Endodermal cell (in vitro differentiated cells): ENCODE data around the gene PDYN. TPM values are rescaled to one million over a fixed set of nuclear protein-coding genes. Genes with fewer than 3 reads are reported as not detected.

ENCODE experiments used
- DNase-seq: peaks from one replicate; pipeline ENCODE4 v3.0.0-alpha.2; 2017
- H3K27ac ChIP-seq: 2 replicates; pipeline ENCODE4 v1.5.1; 2013; ENCODE audit warnings: mild to moderate bottlenecking, low read depth, low read length, moderate library complexity
- H3K27me3 ChIP-seq: 2 replicates; pipeline ENCODE4 v1.6.1; 2013; ENCODE audit warnings: mild to moderate bottlenecking, low read length, moderate library complexity; ENCODE audit not compliant: insufficient read depth, control insufficient read depth, poor library complexity, severe bottlenecking
- H3K36me3 ChIP-seq: 2 replicates; pipeline ENCODE4 v1.7.0; 2013; ENCODE audit warnings: mild to moderate bottlenecking, low read length, moderate library complexity; ENCODE audit not compliant: control insufficient read depth, insufficient read depth
- H3K4me1 ChIP-seq: one replicate; pipeline ENCODE4 v1.7.0; 2013; ENCODE audit warnings: low read length; ENCODE audit not compliant: control insufficient read depth, insufficient read depth
- H3K4me3 ChIP-seq: 2 replicates; pipeline ENCODE4 v1.5.1; 2013; ENCODE audit warnings: mild to moderate bottlenecking, low read length, moderate library complexity
- H3K9ac ChIP-seq: 2 replicates; pipeline ENCODE4 v1.6.1; 2013; ENCODE audit warnings: mild to moderate bottlenecking, low read length, moderate library complexity; ENCODE audit not compliant: poor library complexity, severe bottlenecking; ENCODE audit errors: extremely low read depth
- H3K9me3 ChIP-seq: 2 replicates; pipeline ENCODE4 v1.6.1; 2013; ENCODE audit warnings: mild to moderate bottlenecking, low read length, moderate library complexity; ENCODE audit not compliant: control insufficient read depth
- H3K27ac Mint-ChIP-seq: 2 replicates; pipeline ENCODE4 v1.8.0; 2020; ENCODE audit warnings: mixed read lengths
- H3K27me3 Mint-ChIP-seq: 2 replicates; pipeline ENCODE4 v1.8.0; 2021; ENCODE audit warnings: mild to moderate bottlenecking, mixed read lengths; ENCODE audit not compliant: insufficient read depth
- H3K36me3 Mint-ChIP-seq: 2 replicates; pipeline ENCODE4 v1.8.0; 2020; ENCODE audit warnings: low read depth, mixed read lengths
- H3K4me1 Mint-ChIP-seq: 2 replicates; pipeline ENCODE4 v1.8.0; 2020; ENCODE audit warnings: mixed read lengths
- H3K4me3 Mint-ChIP-seq: 2 replicates; pipeline ENCODE4 v1.8.0; 2020; ENCODE audit warnings: mild to moderate bottlenecking, moderate library complexity, mixed read lengths
- H3K9me3 Mint-ChIP-seq: 2 replicates; pipeline ENCODE4 v1.8.0; 2020; ENCODE audit warnings: mild to moderate bottlenecking, mixed read lengths
- CTCF ChIP-seq: fragments of 200-600 bp; sonication (generic); conservative IDR thresholded peaks from 2 replicates; pipeline ENCODE4 v1.5.0; 2021; ENCODE audit warnings: antibody characterized with exemption, mild to moderate bottlenecking
- WGBS, 2 experiments: methylation state at CpG; one replicate each; pipeline versions ENCODE4 v1.1.5 to v1.1.7; 2013; ENCODE audit warnings: missing lambda C conversion rate in 2 of 2, mixed read lengths in 1 of 2; ENCODE audit not compliant: insufficient coverage in 1 of 2, insufficient read length in 1 of 2; 5-methylcytosine and 5-hydroxymethylcytosine counted together
- total RNA-seq, 2 donors: library from RNA; stranded (reverse); fragmentation: NEBNext Ultra II Directional in 1 of 2; extraction: Animal tissue kit (Norgen Biotek cat#: 25700) in 1 of 2; gene quantifications; 2 replicates in 1 of 2; 3 replicates in 1 of 2; pipeline ENCODE4 v1.2.1, GENCODE V29; 2021

PDYN gene
- total RNA-seq, 2 donors from 2014 or later, result 0.51 to 0.71 TPM

- peaks cover 31% of the 10 kb centered on the region for H3K27me3 Mint-ChIP-seq
- Histone ChIP-seq H3K36me3 (no peaks in the 10 kb centered on the region), H3K27ac (no peak overlapping the region), H3K9ac (no peak overlapping the region), H3K9me3 (no peaks in the 10 kb centered on the region), H3K4me1 (peaks cover 11% of the 10 kb centered on the region), H3K4me3 (no peak overlapping the region), H3K27me3 (peaks cover 16% of the 10 kb centered on the region)
- WGBS, 2 experiments, result 64 to 82% methylated on average over 5 to 7 of the region's 7 CpGs
- H3K36me3 Mint-ChIP-seq, result no peaks in the 10 kb centered on the region
- no peak overlapping the region for H3K27ac Mint-ChIP-seq
- peak; percentile 81 for DNase-seq
- no peaks in the 10 kb centered on the region for H3K9me3 Mint-ChIP-seq
- peaks cover 33% of the 10 kb centered on the region for H3K4me1 Mint-ChIP-seq
- no peak overlapping the region for H3K4me3 Mint-ChIP-seq
- peak; percentile 25 for TF ChIP-seq CTCF
Observed at GRCh38 chr20:1950836-1951235, 43.0 kb downstream of the PDYN start.

GRCh38 chr20:1949347-1950100, 44.3 kb downstream of the PDYN start:
- Histone ChIP-seq H3K27ac (no peak overlapping the region), H3K27me3 (peaks cover 24% of the 10 kb centered on the region), H3K4me3 (no peak overlapping the region), H3K9ac (no peak overlapping the region), H3K4me1 (peaks cover 8% of the 10 kb centered on the region), H3K9me3 (no peaks in the 10 kb centered on the region), H3K36me3 (no peaks in the 10 kb centered on the region)
- no peak for DNase-seq
- Mint-ChIP-seq H3K27me3 (peaks cover 44% of the 10 kb centered on the region), H3K36me3 (no peaks in the 10 kb centered on the region), H3K27ac (peak overlapping the region; percentile 3), H3K4me3 (no peak overlapping the region), H3K9me3 (no peaks in the 10 kb centered on the region), H3K4me1 (peaks cover 26% of the 10 kb centered on the region)
- no peak for TF ChIP-seq CTCF
- 83% methylated on average over 1 of the region's 2 CpGs; no CpG with 5 or more reads in 1 of the 2 experiments for WGBS, 2 experiments

GRCh38 chr20:1947535-1947846, 46.4 kb downstream of the PDYN start:
- peaks cover 8% of the 10 kb centered on the region for H3K4me1 ChIP-seq
- no peak overlapping the region for H3K9ac ChIP-seq

More at GRCh38 chr20:1947535-1947846, 46.4 kb downstream of the PDYN start:
- Mint-ChIP-seq H3K9me3 (no peaks in the 10 kb centered on the region), H3K27me3 (peaks cover 53% of the 10 kb centered on the region), H3K4me3 (peak overlapping the region; percentile 56), H3K36me3 (no peaks in the 10 kb centered on the region), H3K4me1 (peaks cover 20% of the 10 kb centered on the region), H3K27ac (no peak overlapping the region)
- no peak for DNase-seq
- H3K4me3 ChIP-seq, result no peak overlapping the region
- no peak for TF ChIP-seq CTCF
- H3K36me3 ChIP-seq, result no peaks in the 10 kb centered on the region
- H3K9me3 ChIP-seq, result no peaks in the 10 kb centered on the region
- peaks cover 27% of the 10 kb centered on the region for H3K27me3 ChIP-seq
- 54 to 60% methylated on average over 8 to 14 of the region's 14 CpGs for WGBS, 2 experiments
- no peak overlapping the region for H3K27ac ChIP-seq
